ENCODE data around the gene BANP. TPM values are rescaled to one million over a fixed set of nuclear protein-coding genes. Genes with fewer than 3 reads are reported as not detected.
A peak's percentile ranks its signal among the peaks of the same experiment; 100 is the strongest.

Gene BANP
- total RNA-seq, 1 experiment from 2014 or later = 22.6 TPM

DNA sequence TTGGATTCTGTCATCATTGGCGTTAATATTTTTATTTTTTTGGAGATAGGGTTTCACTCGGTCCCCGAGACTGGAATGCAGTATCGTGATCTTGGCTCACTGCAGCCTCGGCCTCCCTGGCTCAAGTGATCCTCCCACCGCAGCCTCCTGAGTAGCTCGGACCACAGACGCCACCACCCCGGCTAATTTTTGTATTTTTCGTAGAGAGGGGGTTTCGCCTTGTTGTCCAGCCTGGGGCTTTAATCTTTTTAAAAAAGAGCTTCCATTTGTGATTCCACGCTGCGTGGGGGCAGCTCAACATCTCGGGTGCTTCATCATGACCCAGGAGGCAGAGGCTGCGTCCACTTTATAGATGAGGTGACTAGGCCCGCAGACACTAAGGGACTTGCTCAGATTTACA, 1.5 kb downstream of the BANP start:
- peak overlapping the region; percentile 79 to 83 for H3K4me3 ChIP-seq (ENCODE audit: low read depth in 2 of 2, low read length in 2 of 2)
- ATAC-seq (no peak), DNase-seq (ENCODE audit: low read depth, low spot score) (no peak)
- no peaks in the 10 kb centered on the region for H3K27me3 ChIP-seq (ENCODE audit: control insufficient read depth, insufficient read depth, low read length)
- no TSS peak for BruUV-seq (replicated peaks)
- peaks cover 17% of the 10 kb centered on the region for H3K4me1 ChIP-seq (ENCODE audit: control insufficient read depth, insufficient read depth, low read length)
- peaks cover 10% of the 10 kb centered on the region; the same call in 1 of the 2 replicates for H3K36me3 ChIP-seq (ENCODE audit: control insufficient read depth, insufficient read depth, low read length)
- H3K27ac ChIP-seq (ENCODE audit: low read length) = peak overlapping the region; percentile 93
- ChIA-PET POLR2A (interaction anchor here (0.6 kb wide), 1 partner anchor 14 kb away, joined by 9 read pairs; no protein-coding TSS in a partner anchor), CTCF (no interaction called here)
- TF ChIP-seq POLR2AphosphoS5 (IDR thresholded peaks at IDR 0.05; ENCODE audit: low read depth, low read length) = no peak
- TF ChIP-seq CTCF (IDR thresholded peaks at IDR 0.05) = no peak
- no peak for TF ChIP-seq SIN3A (IDR thresholded peaks at IDR 0.05; ENCODE audit: borderline replicate concordance, insufficient read depth, low read depth, low read length)
- TF ChIP-seq REST (IDR thresholded peaks at IDR 0.05; ENCODE audit: insufficient read depth in 1 of 2, low read depth in 2 of 2, low read length in 1 of 2) = no peak
- no peak for TF ChIP-seq TCF7L2 (IDR thresholded peaks at IDR 0.05; ENCODE audit: low read depth, low read length)
- no peaks in the 10 kb centered on the region for H3K9me3 ChIP-seq (ENCODE audit: control insufficient read depth, insufficient read depth, low read depth, low read length)
- in situ Hi-C loops (cut with HindIII; ENCODE audit: low pct_unique_long_range_greater_than_20kb, low sequenced_read_pairs) (no loop called here), intact Hi-C loops (cut with micrococcal nuclease; ENCODE audit: unreplicated experiment) (no loop called here)

GRCh38 chr16:87953308-87954215, 2.3 kb downstream of the BANP start:
- DNase-seq (ENCODE audit: low read depth, low spot score) (no peak), ATAC-seq (no peak)
- Histone ChIP-seq H3K4me1 (ENCODE audit: control insufficient read depth, insufficient read depth, low read length) (peaks cover 17% of the 10 kb centered on the region), H3K9me3 (ENCODE audit: control insufficient read depth, insufficient read depth, low read depth, low read length) (no peaks in the 10 kb centered on the region), H3K27me3 (ENCODE audit: control insufficient read depth, insufficient read depth, low read length) (no peaks in the 10 kb centered on the region), H3K27ac (ENCODE audit: low read length) (no peak overlapping the region), H3K4me3 (ENCODE audit: low read depth in 2 of 2, low read length in 2 of 2) (no peak overlapping the region), H3K36me3 (ENCODE audit: control insufficient read depth, insufficient read depth, low read length) (peaks cover 10% of the 10 kb centered on the region; the same call in 1 of the 2 replicates)
- in situ Hi-C loops (cut with HindIII; ENCODE audit: low pct_unique_long_range_greater_than_20kb, low sequenced_read_pairs) (no loop called here), intact Hi-C loops (cut with micrococcal nuclease; ENCODE audit: unreplicated experiment) (no loop called here)
- ChIA-PET POLR2A (interaction anchor here (0.6 kb wide), 1 partner anchor 14 kb away, joined by 9 read pairs; no protein-coding TSS in a partner anchor), CTCF (no interaction called here)
- no TSS peak for BruUV-seq (replicated peaks)
- TF ChIP-seq POLR2AphosphoS5 (IDR thresholded peaks at IDR 0.05; ENCODE audit: low read depth, low read length) = 0 out of 2 replicates have a peak, but pooled peaks have one; percentile 22
- no peak for TF ChIP-seq REST (IDR thresholded peaks at IDR 0.05; ENCODE audit: insufficient read depth in 1 of 2, low read depth in 2 of 2, low read length in 1 of 2)
